K562 (cell line): Measurements from ENCODE around the gene ZBTB33. TPM values are rescaled to one million over a fixed set of nuclear protein-coding genes. Genes with fewer than 3 reads are reported as not detected.
A peak's percentile ranks its signal among the peaks of the same experiment; 100 is the strongest.

ENCODE experiments used
- ATAC-seq: fragments of 200-7000 bp; cut with Tn5 transposase; 3 replicates; pipeline ENCODE4 v1.9.1; 2020; ENCODE audit warnings: moderate library complexity
- BruUV-seq: library from RNA; stranded (reverse); fragments of 400-500 nt; replicated peaks from 2 replicates; lab custom pipeline; 2021; lab: Mats Ljungman, UMichigan
- CTCF ChIA-PET: fragments of 300-600 bp; formaldehyde crosslinking; extraction: SDS; loops from one replicate; lab custom pipeline; 2021; ENCODE audit warnings: low intra/inter-chr PET ratio; lab: Yijun Ruan, JAX
- POLR2A ChIA-PET: fragments of 300-600, 350-650 bp; sonication (Branson Sonifier 250); formaldehyde crosslinking; extraction: SDS; loops from one replicate; lab custom pipeline; 2021; ENCODE audit warnings: antibody characterized with exemption, inconsistent platforms; lab: Yijun Ruan, JAX
- DNase-seq, 4 experiments: peaks; one replicate each; pipeline versions ENCODE4 v3.0.0 to v3.0.0-alpha.2; 2011 to 2018; ENCODE audit warnings: low spot score in 3 of 4, mixed read lengths in 3 of 4; ENCODE audit errors: extremely low read depth in 1 of 4
- FAIRE-seq: peaks from 2 replicates; lab custom pipeline; 2011; peaks lifted over from hg19 to GRCh38; lab: Jason Lieb, UNC
- H2AFZ ChIP-seq: 2 replicates; pipeline ENCODE4 v1.6.0; 2011; ENCODE audit warnings: low read depth, low read length, control low read depth, inconsistent platforms
- H3K27ac ChIP-seq: fragments of 200-600 bp; 3 replicates; pipeline ENCODE4 v1.8.0; 2011; ENCODE audit warnings: low read depth, mild to moderate bottlenecking, control low read depth, inconsistent platforms, low read length, moderate library complexity, mixed read lengths; ENCODE audit errors: extremely low read depth
- H3K27me3 ChIP-seq, 2 experiments: fragments of 300-600 bp in 1 of 2; 2 replicates in 1 of 2; 3 replicates in 1 of 2; pipeline versions ENCODE4 v1.6.0 to v1.8.0; 2011; ENCODE audit warnings: inconsistent platforms in 2 of 2, low read length in 2 of 2, mild to moderate bottlenecking in 1 of 2, mixed read lengths in 1 of 2, moderate library complexity in 1 of 2; ENCODE audit not compliant: control insufficient read depth in 2 of 2, insufficient read depth in 2 of 2
- H3K36me3 ChIP-seq: fragments of 300-600 bp; 3 replicates; pipeline ENCODE4 v1.8.0; 2011; ENCODE audit warnings: mild to moderate bottlenecking, low read length, inconsistent platforms; ENCODE audit not compliant: control insufficient read depth, insufficient read depth
- H3K4me1 ChIP-seq, 2 experiments: fragments of 200-600 bp in 1 of 2; replicated peaks in 1 of 2; 2 replicates in 1 of 2; 3 replicates in 1 of 2; pipeline versions ENCODE4 v1.5.1 to v1.8.0; 2011; ENCODE audit warnings: inconsistent platforms in 2 of 2, low read length in 2 of 2, mild to moderate bottlenecking in 1 of 2, mixed read lengths in 1 of 2, moderate library complexity in 1 of 2; ENCODE audit not compliant: control insufficient read depth in 2 of 2, insufficient read depth in 2 of 2
- H3K4me2 ChIP-seq: 2 replicates; pipeline ENCODE4 v1.6.1; 2011; ENCODE audit warnings: low read length, control low read depth, inconsistent platforms, mixed read lengths; ENCODE audit not compliant: insufficient read depth
- H3K4me3 ChIP-seq: fragments of 200-600 bp; sonication (generic), shearing (Covaris generic); 2 replicates; pipeline ENCODE4 v1.5.1; 2016; ENCODE audit warnings: control low read depth, inconsistent platforms
- H3K79me2 ChIP-seq: fragments of 200-600 bp; 3 replicates; pipeline ENCODE4 v1.8.0; 2011; ENCODE audit warnings: low read length, inconsistent platforms; ENCODE audit not compliant: control insufficient read depth, insufficient read depth
- H3K9ac ChIP-seq, 2 experiments: 2 replicates each; pipeline versions ENCODE4 v1.6.0 to v1.6.1; 2011; ENCODE audit warnings: low read depth in 2 of 2, low read length in 2 of 2, control low read depth in 1 of 2, inconsistent platforms in 1 of 2, mild to moderate bottlenecking in 1 of 2, mixed read lengths in 1 of 2; ENCODE audit not compliant: insufficient read depth in 1 of 2
- H3K9me1 ChIP-seq: one replicate; pipeline ENCODE4 v1.6.0; 2011; ENCODE audit warnings: inconsistent platforms, mild to moderate bottlenecking, low read length, moderate library complexity; ENCODE audit not compliant: control insufficient read depth, insufficient read depth
- H3K9me3 ChIP-seq: replicated peaks from 2 replicates; pipeline ENCODE4 v1.5.1; 2011; ENCODE audit warnings: low read depth, low read length, inconsistent platforms; ENCODE audit not compliant: control insufficient read depth, insufficient read depth
- H4K20me1 ChIP-seq: replicated peaks from 2 replicates; pipeline ENCODE4 v1.6.1; 2011; ENCODE audit warnings: low read length, inconsistent platforms, mixed read lengths; ENCODE audit not compliant: control insufficient read depth, insufficient read depth
- ATF2 ChIP-seq: sonication (generic); formaldehyde crosslinking; IDR thresholded peaks from 2 replicates; pipeline ENCODE4 v1.8.1; 2022; ENCODE audit warnings: missing genetic modification reagents
- GATA2 ChIP-seq: sonication (generic); formaldehyde crosslinking; IDR thresholded peaks from 2 replicates; pipeline ENCODE4 v1.4.0; 2020; ENCODE audit warnings: mild to moderate bottlenecking, missing genetic modification reagents
- PHF20 ChIP-seq: fragments of 450-650 bp; IDR thresholded peaks from 2 replicates; pipeline ENCODE4 v1.6.1; 2018; ENCODE audit not compliant: partially characterized antibody
- PYGO2 ChIP-seq: fragments of 450-650 bp; IDR thresholded peaks from 2 replicates; pipeline ENCODE4 v1.6.1; 2016; ENCODE audit warnings: mild to moderate bottlenecking, missing genetic modification characterization, moderate library complexity, missing compliant biosample characterization
- RCOR1 ChIP-seq, 2 experiments: IDR thresholded peaks; 2 replicates each; pipeline ENCODE4 v1.6.1; 2012; ENCODE audit warnings: low read depth in 2 of 2, low read length in 2 of 2, borderline replicate concordance in 1 of 2, improper control_type of control experiment in 1 of 2
- TAL1 ChIP-seq: fragments of 450-650 bp; IDR thresholded peaks from 2 replicates; pipeline ENCODE4 v1.6.1; 2016; ENCODE audit warnings: mild to moderate bottlenecking
- ZBTB40 ChIP-seq, 2 experiments: fragments of 450-650 bp in 1 of 2; sonication (generic) in 1 of 2; formaldehyde crosslinking in 1 of 2; IDR thresholded peaks; 2 replicates each; pipeline versions ENCODE4 v1.7.1 to v1.9.0; 2016 to 2022; ENCODE audit warnings: inconsistent platforms in 1 of 2, mild to moderate bottlenecking in 1 of 2, missing genetic modification reagents in 1 of 2
- ZKSCAN3 ChIP-seq: fragments of 250-450 bp; sonication (Bioruptor Pico); IDR thresholded peaks from 2 replicates; pipeline ENCODE4 v1.4.0; 2020
- ZKSCAN8 ChIP-seq: fragments of 200-800 bp; sonication (Bioruptor generic); IDR thresholded peaks from 2 replicates; pipeline ENCODE4 v1.6.1; 2016; ENCODE audit warnings: missing genetic modification characterization, missing compliant biosample characterization
- ZNF263 ChIP-seq: sonication (generic); formaldehyde crosslinking; IDR thresholded peaks from 2 replicates; pipeline ENCODE4 v1.8.0; 2022; ENCODE audit warnings: mild to moderate bottlenecking, missing genetic modification reagents, borderline replicate concordance
- WGBS: fragments of 100-300 bp; shearing (Covaris generic); methylation state at CpG from one replicate; pipeline ENCODE4 v1.1.6; 2016; ENCODE audit warnings: low coverage, mixed read lengths; ENCODE audit not compliant: insufficient coverage; ENCODE audit errors: missing lambda C conversion rate; 5-methylcytosine and 5-hydroxymethylcytosine counted together
- in situ Hi-C: fragments of 300-500 bp; cut with MboI; formaldehyde crosslinking; loops from 4 replicates; pipeline ENCODE4 v1.15.0; 2018; ENCODE audit warnings: inconsistent platforms, mixed read lengths
- intact Hi-C: fragments of 100-400 bp; cut with micrococcal nuclease; formaldehyde crosslinking; loops from 2 replicates; pipeline ENCODE4 v1.14.2; 2022
- polyA plus RNA-seq, 8 experiments: library from polyadenylated mRNA; depleted of rRNA in 4 of 8; stranded (reverse) in 5 of 8; unstranded in 3 of 8; fragments of >200 nt; fragmentation: Nextera tagmentation in 2 of 8; fragmentation: Illumina TruSeq in 1 of 8; extraction: Ambion mirVana in 2 of 8; extraction: Trizol in 1 of 8; gene quantifications; 2 replicates each; pipeline versions ENCODE4 v1.2.1 to v1.2.3, GENCODE V29; 2011 to 2014; ENCODE audit warnings: inconsistent platforms in 1 of 8, missing spikeins in 1 of 8
- total RNA-seq, 7 experiments: library from RNA; depleted of rRNA in 6 of 7; stranded (reverse); fragments of >200 nt in 6 of 7; fragmentation: Illumina TruSeq in 2 of 7; extraction: Trizol in 2 of 7; gene quantifications; 2 replicates each; pipeline versions ENCODE4 v1.2.1 to v1.2.3, GENCODE V29; 2011 to 2021; ENCODE audit warnings: low replicate concordance in 1 of 7
- TF ChIP-seq, protein P1 (sequence below): fragments of 450-650 bp; IDR thresholded peaks from 2 replicates; pipeline ENCODE4 v1.6.1; 2016

The ZBTB33 gene
- total and polyA plus RNA-seq, 9 of the 15 experiments (the other 6 are each of a cell fraction or from before 2014, with no cell fraction given): 5.6 to 29.8 (median 15.6) TPM

DNA sequence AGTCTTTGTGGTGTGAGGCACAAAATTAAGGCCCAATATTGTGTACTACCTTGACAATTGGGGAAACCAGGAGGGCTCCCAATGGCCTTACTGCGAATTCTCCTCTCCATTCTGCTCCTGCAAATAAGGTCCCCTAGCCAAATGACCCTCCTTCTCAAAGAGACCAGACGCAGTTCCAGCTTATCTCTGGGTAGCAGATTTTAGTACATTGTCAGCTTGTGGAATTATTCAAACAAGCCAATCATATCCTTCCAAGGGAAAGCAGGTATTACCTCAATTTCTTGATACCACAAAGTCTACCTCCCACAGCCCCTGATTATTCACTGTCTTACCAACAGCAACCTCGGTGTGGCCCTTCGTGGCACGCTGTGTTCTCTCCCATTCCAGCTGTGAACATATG is 7.8 kb upstream of the ZBTB33 start:
- peaks cover 12% of the 10 kb centered on the region; the same call in 1 of the 3 replicates for H3K36me3 ChIP-seq
- 4% methylated on average over 5 of the region's 5 CpGs for WGBS
- ChIA-PET CTCF (no interaction called here), POLR2A (no interaction called here)
- FAIRE-seq (peak; percentile 51), DNase-seq (peak in 3 of 4 experiments; percentile 11 to 62 (median 53)), ATAC-seq (peak; percentile 42)
- H3K9me3 ChIP-seq: no peaks in the 10 kb centered on the region
- H3K27ac ChIP-seq: peak overlapping the region; percentile 56
- 0 out of 2 replicates have a peak overlapping the region, but pooled peaks have one; percentile 10 for H3K4me3 ChIP-seq
- peaks cover 0 to 13% of the 10 kb centered on the region in 2 experiments; a peak in 2 of 5 replicates for H3K4me1 ChIP-seq
- H3K79me2 ChIP-seq: peaks cover 28% of the 10 kb centered on the region
- intact Hi-C loops: no loop called here
- H3K4me2 ChIP-seq: peak overlapping the region; percentile 86
- no peaks in the 10 kb centered on the region for H3K9me1 ChIP-seq
- BruUV-seq: no TSS peak
- H4K20me1 ChIP-seq: no peaks in the 10 kb centered on the region
- H2AFZ ChIP-seq: peak overlapping the region; percentile 47; the same call in 1 of the 2 replicates
- in situ Hi-C loops: no loop called here
- peak overlapping the region; percentile 6 to 41; a peak in 2 of 4 replicates for H3K9ac ChIP-seq
- no peaks in the 10 kb centered on the region for H3K27me3 ChIP-seq
- TF ChIP-seq RCOR1 (IDR thresholded peaks at IDR 0.05; ENCODE audit: borderline replicate concordance in 1 of 2, low read depth in 2 of 2, low read length in 2 of 2) (peak in 1 of 2 experiments; percentile 34; a peak in 1 of 4 replicates), ZBTB40 (IDR thresholded peaks at IDR 0.05) (no peak), ZBTB40 (CRISPR knock-in tag; IDR thresholded peaks at IDR 0.05) (no peak), PYGO2 (tag) (no peak), ZNF263 (CRISPR knock-in tag) (no peak), PHF20 (no peak), ZKSCAN3 (CRISPR knock-in tag) (no peak), GATA2 (CRISPR knock-in tag) (no peak), ATF2 (CRISPR knock-in tag) (no peak), TAL1 (peak; percentile 62), ZKSCAN8 (CRISPR knock-in tag) (no peak)
- TF ChIP-seq, protein P1, sequence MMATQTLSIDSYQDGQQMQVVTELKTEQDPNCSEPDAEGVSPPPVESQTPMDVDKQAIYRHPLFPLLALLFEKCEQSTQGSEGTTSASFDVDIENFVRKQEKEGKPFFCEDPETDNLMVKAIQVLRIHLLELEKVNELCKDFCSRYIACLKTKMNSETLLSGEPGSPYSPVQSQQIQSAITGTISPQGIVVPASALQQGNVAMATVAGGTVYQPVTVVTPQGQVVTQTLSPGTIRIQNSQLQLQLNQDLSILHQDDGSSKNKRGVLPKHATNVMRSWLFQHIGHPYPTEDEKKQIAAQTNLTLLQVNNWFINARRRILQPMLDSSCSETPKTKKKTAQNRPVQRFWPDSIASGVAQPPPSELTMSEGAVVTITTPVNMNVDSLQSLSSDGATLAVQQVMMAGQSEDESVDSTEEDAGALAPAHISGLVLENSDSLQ: no peak
